Activated naive CD8-positive, alpha-beta T cell treated with anti-CD3 and anti-CD28 coated beads for 36 hours (primary cell): ENCODE data around the gene SSH3. TPM values are rescaled to one million over a fixed set of nuclear protein-coding genes. Genes with fewer than 3 reads are reported as not detected.

Experiments used
- DNase-seq: peaks from one replicate; pipeline ENCODE4 v3.0.0; 2021
- H3K27ac Mint-ChIP-seq: one replicate; pipeline ENCODE4 v1.8.0; 2022; ENCODE audit warnings: mild to moderate bottlenecking, moderate library complexity, mixed read lengths
- H3K27me3 Mint-ChIP-seq: one replicate; pipeline ENCODE4 v1.8.0; 2022; ENCODE audit warnings: mild to moderate bottlenecking, mixed read lengths
- H3K36me3 Mint-ChIP-seq: one replicate; pipeline ENCODE4 v1.8.0; 2021; ENCODE audit warnings: mild to moderate bottlenecking, mixed read lengths
- H3K4me1 Mint-ChIP-seq: one replicate; pipeline ENCODE4 v1.8.0; 2021; ENCODE audit warnings: mixed read lengths
- H3K4me3 Mint-ChIP-seq: one replicate; pipeline ENCODE4 v1.8.0; 2022; ENCODE audit warnings: mild to moderate bottlenecking, moderate library complexity, mixed read lengths
- H3K9me3 Mint-ChIP-seq: one replicate; pipeline ENCODE4 v1.8.0; 2022; ENCODE audit warnings: mixed read lengths
- total RNA-seq, 2 experiments: library from RNA; stranded (reverse); gene quantifications; one replicate each; pipeline ENCODE4 v1.2.3, GENCODE V29; 2021

Gene SSH3
- total RNA-seq, 2 experiments from 2014 or later, result 4.6 to 4.7 TPM

DNA sequence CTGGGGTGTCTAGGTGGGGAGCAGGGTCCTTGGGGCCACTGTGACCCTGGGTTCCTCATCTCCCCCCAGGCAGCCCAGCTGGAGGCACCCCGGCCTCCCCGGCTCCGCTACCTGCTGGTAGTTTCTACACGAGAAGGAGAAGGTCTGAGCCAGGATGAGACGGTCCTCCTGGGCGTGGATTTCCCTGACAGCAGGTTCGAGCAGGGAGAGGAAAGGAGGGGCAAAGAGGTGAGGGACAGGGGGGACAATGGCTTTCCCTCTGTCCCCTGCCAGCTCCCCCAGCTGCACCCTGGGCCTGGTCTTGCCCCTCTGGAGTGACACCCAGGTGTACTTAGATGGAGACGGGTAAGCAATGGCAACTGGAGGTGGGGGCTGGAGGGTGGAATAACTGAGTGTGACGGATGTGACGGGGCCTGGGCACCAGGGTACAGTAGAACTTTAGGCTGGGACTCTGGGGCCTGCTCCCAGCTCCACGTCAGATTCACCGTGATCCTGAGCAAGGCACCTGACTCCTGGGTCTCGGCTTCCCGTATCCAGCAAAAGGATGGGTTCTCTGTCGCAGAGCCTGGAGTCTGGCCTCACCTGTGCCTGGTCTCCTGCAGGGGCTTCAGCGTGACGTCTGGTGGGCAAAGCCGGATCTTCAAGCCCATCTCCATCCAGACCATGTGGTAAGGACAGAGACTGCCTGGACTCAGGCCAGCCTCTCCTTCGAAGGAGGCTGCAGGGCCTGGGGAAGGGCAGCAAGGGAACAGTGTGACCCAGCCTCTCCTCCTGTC lies 3.6 kb downstream of the SSH3 start:
- Mint-ChIP-seq H3K9me3 (no peaks in the 10 kb centered on the region), H3K4me3 (no peak overlapping the region), H3K27ac (no peak overlapping the region), H3K4me1 (peaks cover 4% of the 10 kb centered on the region), H3K36me3 (no peaks in the 10 kb centered on the region), H3K27me3 (no peaks in the 10 kb centered on the region)
- no peak for DNase-seq

DNA sequence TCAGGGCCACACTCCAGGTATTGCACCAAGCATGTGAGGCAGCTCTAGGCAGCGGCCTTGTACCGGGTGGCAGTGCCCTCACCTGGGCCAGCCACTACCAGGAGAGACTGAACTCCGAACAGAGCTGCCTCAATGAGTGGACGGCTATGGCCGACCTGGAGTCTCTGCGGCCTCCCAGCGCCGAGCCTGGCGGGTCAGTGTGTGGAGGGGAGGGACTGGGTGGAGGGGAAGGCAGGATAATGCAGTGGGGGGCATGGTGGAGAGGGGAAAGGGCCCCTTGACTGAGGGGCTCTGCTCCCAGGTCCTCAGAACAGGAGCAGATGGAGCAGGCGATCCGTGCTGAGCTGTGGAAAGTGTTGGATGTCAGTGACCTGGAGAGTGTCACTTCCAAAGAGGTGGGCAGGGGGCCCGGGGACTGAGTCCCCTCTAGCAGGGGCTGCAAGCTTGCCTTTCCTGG lies 4.2 kb downstream of the SSH3 start:
- DNase-seq, result no peak
- no peak overlapping the region for H3K27ac Mint-ChIP-seq
- peaks cover 6% of the 10 kb centered on the region for H3K4me1 Mint-ChIP-seq
- no peaks in the 10 kb centered on the region for H3K9me3 Mint-ChIP-seq
- H3K27me3 Mint-ChIP-seq, result no peaks in the 10 kb centered on the region
- H3K36me3 Mint-ChIP-seq, result no peaks in the 10 kb centered on the region
- H3K4me3 Mint-ChIP-seq, result no peak overlapping the region

- Mint-ChIP-seq H3K4me1 (peaks cover 11% of the 10 kb centered on the region), H3K9me3 (no peaks in the 10 kb centered on the region), H3K36me3 (no peaks in the 10 kb centered on the region), H3K4me3 (no peak overlapping the region), H3K27me3 (no peaks in the 10 kb centered on the region), H3K27ac (no peak overlapping the region)
- no peak for DNase-seq
These were observed 4.9 kb downstream of the SSH3 start for GRCh38 chr11:67308031-67308866.

DNA sequence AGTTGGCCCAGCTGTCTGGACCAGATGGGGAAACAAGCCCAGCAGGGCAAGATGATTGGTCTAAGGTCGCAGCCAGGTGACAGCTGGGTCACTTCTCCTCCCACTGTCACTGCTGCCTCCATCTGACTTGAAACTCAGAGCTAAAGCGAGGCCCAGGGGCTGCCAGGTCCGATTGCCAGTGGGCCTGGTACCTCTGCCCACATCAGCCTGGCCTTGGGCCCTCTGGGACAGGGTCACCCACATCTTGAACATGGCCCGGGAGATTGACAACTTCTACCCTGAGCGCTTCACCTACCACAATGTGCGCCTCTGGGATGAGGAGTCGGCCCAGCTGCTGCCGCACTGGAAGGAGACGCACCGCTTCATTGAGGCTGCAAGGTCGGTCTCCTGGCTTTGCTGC lies 5.8 kb downstream of the SSH3 start:
- Mint-ChIP-seq H3K27me3 (no peaks in the 10 kb centered on the region), H3K9me3 (no peaks in the 10 kb centered on the region), H3K4me3 (no peak overlapping the region), H3K27ac (no peak overlapping the region), H3K4me1 (peaks cover 15% of the 10 kb centered on the region), H3K36me3 (no peaks in the 10 kb centered on the region)
- DNase-seq, result no peak

GRCh38 chr11:67309661-67310061 lies 6.3 kb downstream of the SSH3 start:
- Mint-ChIP-seq H3K4me3 (no peak overlapping the region), H3K4me1 (peaks cover 13% of the 10 kb centered on the region), H3K27me3 (no peaks in the 10 kb centered on the region), H3K36me3 (no peaks in the 10 kb centered on the region), H3K27ac (no peak overlapping the region), H3K9me3 (no peaks in the 10 kb centered on the region)
- DNase-seq, result no peak

DNA sequence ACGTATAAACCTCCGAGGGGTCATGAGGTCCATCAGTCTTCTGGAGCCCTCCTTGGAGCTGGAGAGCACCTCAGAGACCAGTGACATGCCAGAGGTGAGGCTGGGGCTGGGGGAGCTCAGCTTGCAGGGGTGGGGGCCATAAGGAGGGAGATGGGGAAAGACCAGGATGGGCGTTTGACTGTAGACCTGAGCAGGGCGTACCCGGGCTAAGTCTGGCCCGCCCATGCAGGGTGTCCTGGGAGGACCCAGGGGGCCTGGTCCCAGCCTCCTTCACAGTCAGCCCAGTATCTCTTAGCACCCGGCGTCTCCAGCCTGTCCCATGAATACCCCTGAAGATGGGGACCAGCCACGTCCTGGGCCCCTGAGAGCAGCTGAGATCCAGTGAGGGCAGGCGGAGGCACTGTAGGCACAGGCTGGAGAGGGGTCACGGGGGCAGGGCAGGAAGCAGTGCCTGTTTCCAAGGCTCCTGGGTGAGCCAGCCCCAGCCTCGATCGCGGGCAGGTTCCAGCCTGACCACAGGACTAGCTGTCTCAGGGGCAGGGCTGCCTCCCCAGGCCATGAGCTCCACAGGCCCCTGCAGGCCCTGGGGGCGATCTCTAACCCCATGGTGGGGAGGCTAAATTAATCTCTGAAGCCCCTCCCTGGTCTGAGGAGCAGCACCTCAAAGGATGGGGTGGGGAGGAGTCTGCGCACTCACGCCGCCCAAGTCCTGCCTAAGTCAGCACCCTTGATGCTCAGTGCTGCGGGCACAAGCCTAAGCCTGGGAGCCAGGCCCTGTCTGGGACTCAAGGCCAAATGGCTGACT lies 7.1 kb downstream of the SSH3 start:
- no peaks in the 10 kb centered on the region for H3K9me3 Mint-ChIP-seq
- DNase-seq, result no peak
- H3K27ac Mint-ChIP-seq, result no peak overlapping the region
- peaks cover 13% of the 10 kb centered on the region for H3K4me1 Mint-ChIP-seq
- H3K36me3 Mint-ChIP-seq, result no peaks in the 10 kb centered on the region
- no peak overlapping the region for H3K4me3 Mint-ChIP-seq
- no peaks in the 10 kb centered on the region for H3K27me3 Mint-ChIP-seq

- peaks cover 15% of the 10 kb centered on the region for H3K4me1 Mint-ChIP-seq
- no peak for DNase-seq
- H3K9me3 Mint-ChIP-seq, result no peaks in the 10 kb centered on the region
- H3K27me3 Mint-ChIP-seq, result no peaks in the 10 kb centered on the region
- H3K4me3 Mint-ChIP-seq, result no peak overlapping the region
- no peaks in the 10 kb centered on the region for H3K36me3 Mint-ChIP-seq
- H3K27ac Mint-ChIP-seq, result no peak overlapping the region
These were observed 7.8 kb downstream of the SSH3 start for GRCh38 chr11:67311051-67311555.

GRCh38 chr11:67311556-67312082 lies 8.3 kb downstream of the SSH3 start:
- no peak for DNase-seq
- no peaks in the 10 kb centered on the region for H3K36me3 Mint-ChIP-seq
- no peak overlapping the region for H3K4me3 Mint-ChIP-seq
- no peaks in the 10 kb centered on the region for H3K9me3 Mint-ChIP-seq
- H3K27ac Mint-ChIP-seq, result no peak overlapping the region
- peaks cover 15% of the 10 kb centered on the region for H3K4me1 Mint-ChIP-seq
- H3K27me3 Mint-ChIP-seq, result no peaks in the 10 kb centered on the region

- no peaks in the 10 kb centered on the region for H3K27me3 Mint-ChIP-seq
- peaks cover 15% of the 10 kb centered on the region for H3K4me1 Mint-ChIP-seq
- no peaks in the 10 kb centered on the region for H3K36me3 Mint-ChIP-seq
- H3K9me3 Mint-ChIP-seq, result no peaks in the 10 kb centered on the region
- DNase-seq, result no peak
- H3K4me3 Mint-ChIP-seq, result no peak overlapping the region
- peak overlapping the region; percentile 61 for H3K27ac Mint-ChIP-seq
These were observed 9.1 kb downstream of the SSH3 start for GRCh38 chr11:67312187-67313021.

DNA sequence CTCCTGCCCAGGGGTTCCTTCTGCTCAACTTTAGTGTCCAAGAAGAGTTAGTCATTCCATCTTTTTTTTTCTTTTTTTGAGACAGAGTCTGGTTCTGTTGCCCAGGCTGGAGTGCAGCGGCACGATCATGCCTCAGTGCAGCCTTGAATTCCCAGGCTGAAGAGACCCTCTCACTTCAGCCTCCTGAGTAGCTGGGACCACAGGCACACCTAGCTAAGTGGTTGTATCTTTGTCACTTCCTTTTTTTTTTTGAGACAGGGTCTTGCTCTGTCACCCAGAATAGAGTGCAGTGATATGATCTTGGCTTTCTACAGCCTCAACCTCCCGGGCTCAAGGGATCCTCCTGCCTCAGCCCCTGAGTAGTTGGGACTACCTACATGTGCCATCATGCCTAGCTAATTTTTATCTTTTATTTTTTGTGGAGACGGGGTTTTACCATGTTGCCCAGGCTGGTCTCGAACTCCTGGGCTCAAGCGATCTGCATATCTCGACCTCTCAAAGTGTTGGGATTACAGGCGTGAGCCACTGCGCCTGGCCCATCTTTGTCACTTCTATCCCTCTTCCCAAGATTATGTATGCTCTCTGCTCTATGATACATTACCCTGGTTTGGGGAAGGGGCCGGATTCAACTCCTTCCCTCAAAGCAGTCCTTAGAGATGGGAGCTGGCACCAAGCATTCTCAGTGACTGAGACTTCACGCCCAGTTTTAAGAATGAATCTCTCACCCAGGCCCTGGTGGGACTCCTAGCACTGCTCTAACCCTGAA lies 10.0 kb downstream of the SSH3 start:
- peaks cover 20% of the 10 kb centered on the region for H3K4me1 Mint-ChIP-seq
- no peak overlapping the region for H3K4me3 Mint-ChIP-seq
- DNase-seq, result no peak
- H3K27ac Mint-ChIP-seq, result peak overlapping the region; percentile 66
- no peaks in the 10 kb centered on the region for H3K27me3 Mint-ChIP-seq
- no peaks in the 10 kb centered on the region for H3K36me3 Mint-ChIP-seq
- H3K9me3 Mint-ChIP-seq, result no peaks in the 10 kb centered on the region

DNA sequence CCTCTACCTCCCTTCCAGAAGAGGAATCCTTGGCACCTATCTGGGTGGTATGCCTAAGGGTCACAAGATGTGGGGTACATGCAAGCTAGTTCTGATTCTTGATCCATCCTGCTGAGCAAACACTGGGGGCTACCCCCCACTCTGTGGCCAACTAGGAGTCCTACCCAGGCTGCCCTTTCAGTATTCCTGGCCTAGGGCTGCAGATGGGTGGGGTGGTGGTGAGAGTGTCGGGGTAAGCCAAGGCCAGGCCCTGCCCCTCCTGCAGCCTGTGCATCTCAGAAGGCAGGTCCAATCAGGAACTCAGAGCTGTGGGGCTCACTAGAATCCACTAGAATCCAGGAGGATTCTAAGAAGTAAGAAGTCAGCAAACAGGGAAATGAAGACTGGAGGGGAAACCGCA lies 10.9 kb downstream of the SSH3 start:
- H3K4me1 Mint-ChIP-seq, result peaks cover 28% of the 10 kb centered on the region
- no peak for DNase-seq
- no peak overlapping the region for H3K27ac Mint-ChIP-seq
- H3K27me3 Mint-ChIP-seq, result peaks cover 6% of the 10 kb centered on the region
- H3K4me3 Mint-ChIP-seq, result no peak overlapping the region
- H3K9me3 Mint-ChIP-seq, result no peaks in the 10 kb centered on the region
- no peaks in the 10 kb centered on the region for H3K36me3 Mint-ChIP-seq

DNA sequence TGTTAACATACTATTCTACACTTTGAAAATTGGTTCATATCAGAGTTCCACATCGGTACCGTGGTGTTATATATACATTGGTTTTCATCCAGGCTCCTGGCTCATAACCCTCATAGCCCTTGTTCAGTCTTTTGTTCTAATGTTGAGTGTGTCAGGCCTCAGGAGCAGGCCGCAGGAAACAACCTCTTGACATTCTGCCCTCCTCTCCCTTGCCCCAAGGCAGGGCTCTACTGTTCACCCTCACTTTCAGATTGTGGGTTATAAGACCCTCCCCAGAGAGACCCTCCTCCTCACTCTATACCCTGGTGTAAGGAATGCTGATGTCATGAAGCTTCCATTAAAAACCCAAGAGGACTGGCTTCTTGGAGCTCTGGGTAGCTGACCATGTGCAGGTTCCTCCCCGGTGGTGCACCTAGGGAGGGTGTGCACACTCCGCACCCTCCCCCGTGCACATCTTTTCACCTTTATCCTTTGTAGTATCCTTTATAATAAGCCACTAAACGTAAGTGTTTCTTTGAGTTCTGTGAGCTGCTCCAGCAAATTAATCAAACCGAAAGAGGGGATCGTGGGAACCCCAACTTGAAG lies 12.1 kb downstream of the SSH3 start:
- H3K4me3 Mint-ChIP-seq, result no peak overlapping the region
- H3K9me3 Mint-ChIP-seq, result no peaks in the 10 kb centered on the region
- H3K4me1 Mint-ChIP-seq, result peaks cover 31% of the 10 kb centered on the region
- no peaks in the 10 kb centered on the region for H3K36me3 Mint-ChIP-seq
- H3K27me3 Mint-ChIP-seq, result peaks cover 6% of the 10 kb centered on the region
- DNase-seq, result no peak
- H3K27ac Mint-ChIP-seq, result no peak overlapping the region

GRCh38 chr11:67316882-67317204 lies 13.5 kb downstream of the SSH3 start:
- Mint-ChIP-seq H3K9me3 (no peaks in the 10 kb centered on the region), H3K27ac (peak overlapping the region; percentile 95), H3K4me3 (peak overlapping the region; percentile 95), H3K4me1 (peaks cover 31% of the 10 kb centered on the region), H3K36me3 (no peaks in the 10 kb centered on the region), H3K27me3 (peaks cover 6% of the 10 kb centered on the region)
- no peak for DNase-seq
